Activated naive CD4-positive, alpha-beta T cell treated with anti-CD3 and anti-CD28 coated beads, Interleukin-2, amount 10 ng/mL, durations not matched to agents 7 days and 5 days (primary cell): Measurements from ENCODE around the gene DUS2.
A peak's percentile ranks its signal among the peaks of the same experiment; 100 is the strongest.
"Not testable (repeated sequence)": the region's sequence is repeated elsewhere in the genome, so short reads cannot be mapped to it uniquely, and the experiment has no call there.

Experiments
- CTCF ChIA-PET: fragments of 350-600 bp; sonication (Branson Sonifier 250); formaldehyde crosslinking; loops from one replicate; lab custom pipeline; 2021; ENCODE audit warnings: antibody characterized with exemption; lab: Charles Lee
- DNase-seq: peaks from one replicate; pipeline ENCODE4 v3.0.0-alpha.2; 2020
- H3K27ac Mint-ChIP-seq: one replicate; pipeline ENCODE4 v1.8.0; 2021; ENCODE audit warnings: mild to moderate bottlenecking, moderate library complexity, mixed read lengths
- H3K27me3 Mint-ChIP-seq: one replicate; pipeline ENCODE4 v1.8.0; 2021; ENCODE audit warnings: mild to moderate bottlenecking, mixed read lengths
- H3K36me3 Mint-ChIP-seq: one replicate; pipeline ENCODE4 v1.8.0; 2021; ENCODE audit warnings: mixed read lengths
- H3K4me1 Mint-ChIP-seq: one replicate; pipeline ENCODE4 v1.8.0; 2021; ENCODE audit warnings: mixed read lengths
- H3K4me3 Mint-ChIP-seq: one replicate; pipeline ENCODE4 v1.8.0; 2021; ENCODE audit warnings: mild to moderate bottlenecking, moderate library complexity, mixed read lengths
- H3K9me3 Mint-ChIP-seq: one replicate; pipeline ENCODE4 v1.8.0; 2021; ENCODE audit warnings: mixed read lengths

DUS2 gene

GRCh38 chr16:67990018-67990386, 33.1 kb upstream of the DUS2 start:
- no peak for DNase-seq
- H3K4me3 Mint-ChIP-seq: no peak overlapping the region
- H3K4me1 Mint-ChIP-seq: peaks cover 24% of the 10 kb centered on the region
- H3K27me3 Mint-ChIP-seq: no peaks in the 10 kb centered on the region
- CTCF ChIA-PET: interaction anchor here (0.7 to 8.2 kb wide), 5 partner anchors 9 to 89 kb away, joined by 3 to 61 read pairs (median 3); partner anchors contain the start of gene DPEP2
- no peak overlapping the region for H3K27ac Mint-ChIP-seq
- peaks cover 2% of the 10 kb centered on the region for H3K36me3 Mint-ChIP-seq
- no peaks in the 10 kb centered on the region for H3K9me3 Mint-ChIP-seq

GRCh38 chr16:67992661-67993206, 30.4 kb upstream of the DUS2 start:
- CTCF ChIA-PET: interaction anchor here (0.6 to 8.2 kb wide), 4 partner anchors 13 to 472 kb away, joined by 3 to 61 read pairs (median 3); no protein-coding TSS in a partner anchor
- Mint-ChIP-seq H3K4me3 (no peak overlapping the region), H3K36me3 (peaks cover 9% of the 10 kb centered on the region), H3K4me1 (peaks cover 41% of the 10 kb centered on the region), H3K9me3 (peaks cover 3% of the 10 kb centered on the region), H3K27me3 (no peaks in the 10 kb centered on the region), H3K27ac (peak overlapping the region; percentile 42)
- DNase-seq: no peak

- Mint-ChIP-seq H3K4me1 (peaks cover 41% of the 10 kb centered on the region), H3K27me3 (no peaks in the 10 kb centered on the region), H3K9me3 (peaks cover 5% of the 10 kb centered on the region), H3K27ac (peak overlapping the region; percentile 96), H3K36me3 (peaks cover 9% of the 10 kb centered on the region), H3K4me3 (peak overlapping the region; percentile 78)
- CTCF ChIA-PET: interaction anchor here (0.6 to 8.2 kb wide), 11 partner anchors 9 to 77 kb away, joined by 3 to 61 read pairs (median 3); no protein-coding TSS in a partner anchor
- DNase-seq: peak; percentile 88
Observed at GRCh38 chr16:67993207-67994039, 29.7 kb upstream of the DUS2 start.

GRCh38 chr16:67994040-67994408, 29.1 kb upstream of the DUS2 start:
- Mint-ChIP-seq H3K27ac (peak overlapping the region; percentile 96), H3K4me1 (peaks cover 45% of the 10 kb centered on the region), H3K36me3 (peaks cover 14% of the 10 kb centered on the region), H3K4me3 (peak overlapping the region; percentile 78)
- H3K9me3 Mint-ChIP-seq, H3K27me3 Mint-ChIP-seq: not testable (repeated sequence)
- DNase-seq: peak; percentile 37
- CTCF ChIA-PET: interaction anchor here (0.6 to 8.2 kb wide), 11 partner anchors 9 to 76 kb away, joined by 3 to 61 read pairs (median 3); no protein-coding TSS in a partner anchor

GRCh38 chr16:67995423-67995822, 27.7 kb upstream of the DUS2 start:
- DNase-seq: no peak
- no peak overlapping the region for H3K4me3 Mint-ChIP-seq

GRCh38 chr16:67996666-67997065, 26.4 kb upstream of the DUS2 start:
- Mint-ChIP-seq H3K4me3 (no peak overlapping the region), H3K4me1 (peaks cover 69% of the 10 kb centered on the region), H3K27me3 (no peaks in the 10 kb centered on the region), H3K36me3 (peaks cover 19% of the 10 kb centered on the region), H3K9me3 (peaks cover 8% of the 10 kb centered on the region), H3K27ac (peak overlapping the region; percentile 45)
- CTCF ChIA-PET: interaction anchor here (1.0 kb wide), 1 partner anchor 18 kb away, joined by 3 read pairs; no protein-coding TSS in a partner anchor
- DNase-seq: no peak

More at GRCh38 chr16:67995423-67995822, 27.7 kb upstream of the DUS2 start:
- peaks cover 18% of the 10 kb centered on the region for H3K36me3 Mint-ChIP-seq
- H3K4me1 Mint-ChIP-seq: peaks cover 59% of the 10 kb centered on the region
- no peaks in the 10 kb centered on the region for H3K27me3 Mint-ChIP-seq
- peaks cover 8% of the 10 kb centered on the region for H3K9me3 Mint-ChIP-seq
- peak overlapping the region; percentile 83 for H3K27ac Mint-ChIP-seq
- CTCF ChIA-PET: interaction anchor here (0.6 to 8.2 kb wide), 5 partner anchors 11 to 112 kb away, joined by 3 to 61 read pairs (median 5); no protein-coding TSS in a partner anchor

- not testable (repeated sequence) for H3K9me3 Mint-ChIP-seq, DNase-seq, H3K4me3 Mint-ChIP-seq, H3K27me3 Mint-ChIP-seq
- Mint-ChIP-seq H3K27ac (peak overlapping the region; percentile 89), H3K4me1 (peaks cover 61% of the 10 kb centered on the region), H3K36me3 (peaks cover 19% of the 10 kb centered on the region)
- CTCF ChIA-PET: interaction anchor here (1.3 to 1.7 kb wide), 5 partner anchors 9 to 56 kb away, joined by 3 to 8 read pairs (median 5); partner anchors contain the start of genes DDX28 and DUS2
Observed at GRCh38 chr16:67998231-67998778, 24.8 kb upstream of the DUS2 start.

GRCh38 chr16:67998779-67999688, 24.1 kb upstream of the DUS2 start, which contains the start of gene DPEP2:
Gene DPEP2, minus strand, starts transcription at chr16:67999484. Its CDS starts 6,272 bp downstream, at chr16:67993212.
- not testable (repeated sequence) for H3K9me3 Mint-ChIP-seq, H3K27me3 Mint-ChIP-seq
- Mint-ChIP-seq H3K4me1 (peaks cover 53% of the 10 kb centered on the region), H3K27ac (peak within 1 kb of the TSS; percentile 89), H3K36me3 (peaks cover 19% of the 10 kb centered on the region), H3K4me3 (peak within 1 kb of the TSS; percentile 61)
- peak; percentile 73 for DNase-seq
- CTCF ChIA-PET: interaction anchor here (1.3 to 1.7 kb wide), 6 partner anchors 10 to 57 kb away, joined by 3 to 8 read pairs (median 4); partner anchors contain the start of genes DDX28 and DUS2

- Mint-ChIP-seq H3K36me3 (peaks cover 18% of the 10 kb centered on the region), H3K9me3 (peaks cover 8% of the 10 kb centered on the region), H3K27ac (peak overlapping the region; percentile 89), H3K27me3 (no peaks in the 10 kb centered on the region), H3K4me3 (peak overlapping the region; percentile 61), H3K4me1 (peaks cover 52% of the 10 kb centered on the region)
- DNase-seq: no peak
- CTCF ChIA-PET: interaction anchor here (1.4 to 1.6 kb wide), 2 partner anchors 42 to 58 kb away, joined by 3 read pairs; no protein-coding TSS in a partner anchor
Observed at GRCh38 chr16:67999985-68000384, 23.1 kb upstream of the DUS2 start.

GRCh38 chr16:68000450-68000849, 22.6 kb upstream of the DUS2 start:
- Mint-ChIP-seq H3K4me1 (peaks cover 52% of the 10 kb centered on the region), H3K27ac (peak overlapping the region; percentile 89), H3K4me3 (peak overlapping the region; percentile 61), H3K36me3 (peaks cover 15% of the 10 kb centered on the region), H3K9me3 (peaks cover 8% of the 10 kb centered on the region), H3K27me3 (no peaks in the 10 kb centered on the region)
- DNase-seq: no peak
- CTCF ChIA-PET: no interaction called here

GRCh38 chr16:68003031-68003430, 20.1 kb upstream of the DUS2 start:
- Mint-ChIP-seq H3K27ac (no peak overlapping the region), H3K4me1 (peaks cover 50% of the 10 kb centered on the region), H3K36me3 (peaks cover 11% of the 10 kb centered on the region), H3K27me3 (no peaks in the 10 kb centered on the region), H3K4me3 (no peak overlapping the region), H3K9me3 (peaks cover 3% of the 10 kb centered on the region)
- DNase-seq: no peak
- CTCF ChIA-PET: interaction anchor here (0.7 to 2.2 kb wide), 6 partner anchors 9 to 187 kb away, joined by 3 to 9 read pairs (median 4); partner anchors contain the start of genes DDX28 and DUS2

GRCh38 chr16:68005211-68005610, 17.9 kb upstream of the DUS2 start:
- Mint-ChIP-seq H3K36me3 (peaks cover 2% of the 10 kb centered on the region), H3K27ac (peak overlapping the region; percentile 94), H3K27me3 (no peaks in the 10 kb centered on the region), H3K4me3 (no peak overlapping the region), H3K4me1 (peaks cover 35% of the 10 kb centered on the region), H3K9me3 (no peaks in the 10 kb centered on the region)
- CTCF ChIA-PET: interaction anchor here (0.8 to 2.7 kb wide), 4 partner anchors 11 to 35 kb away, joined by 3 to 8 read pairs (median 5); partner anchors contain the start of genes DDX28 and DUS2
- no peak for DNase-seq
